Measurements from ENCODE around the gene DVL1.
A peak's percentile ranks its signal among the peaks of the same experiment; 100 is the strongest.
"Not testable (repeated sequence)": the region's sequence is repeated elsewhere in the genome, so short reads cannot be mapped to it uniquely, and the experiment has no call there.

The DVL1 gene

GRCh38 chr1:1327291-1327690 lies 21.9 kb downstream of the DVL1 start:
- DNase-seq (ENCODE audit: low read depth in 2 of 2): no peak

DNA sequence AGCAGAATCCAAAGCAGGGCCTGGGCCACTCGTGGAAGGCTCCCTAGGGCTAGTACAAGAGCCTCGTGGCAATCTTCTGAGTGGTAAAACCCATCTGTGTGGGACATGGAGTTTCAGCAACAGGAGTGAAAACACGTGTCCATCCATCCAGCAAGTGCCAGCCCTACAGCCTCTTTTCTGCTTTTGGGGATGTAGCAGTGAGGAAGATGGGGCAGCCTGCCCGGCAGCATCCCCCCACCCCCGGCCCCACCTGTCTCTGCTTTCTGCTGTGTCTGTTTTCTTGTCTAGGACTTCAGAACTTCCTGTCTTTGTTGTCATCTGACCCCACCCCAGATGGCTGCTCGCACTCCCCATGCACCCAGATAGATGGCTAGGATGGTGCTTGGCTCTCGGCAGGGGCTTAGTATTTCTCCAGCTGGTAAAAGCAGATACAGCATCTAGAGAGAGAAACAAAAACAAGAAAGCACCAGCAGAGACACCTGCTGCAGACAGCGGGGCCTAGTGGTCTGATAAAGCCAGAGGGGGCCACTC lies 23.1 kb downstream of the DVL1 start:
- DNase-seq (ENCODE audit: low read depth in 2 of 2): no peak

DNA sequence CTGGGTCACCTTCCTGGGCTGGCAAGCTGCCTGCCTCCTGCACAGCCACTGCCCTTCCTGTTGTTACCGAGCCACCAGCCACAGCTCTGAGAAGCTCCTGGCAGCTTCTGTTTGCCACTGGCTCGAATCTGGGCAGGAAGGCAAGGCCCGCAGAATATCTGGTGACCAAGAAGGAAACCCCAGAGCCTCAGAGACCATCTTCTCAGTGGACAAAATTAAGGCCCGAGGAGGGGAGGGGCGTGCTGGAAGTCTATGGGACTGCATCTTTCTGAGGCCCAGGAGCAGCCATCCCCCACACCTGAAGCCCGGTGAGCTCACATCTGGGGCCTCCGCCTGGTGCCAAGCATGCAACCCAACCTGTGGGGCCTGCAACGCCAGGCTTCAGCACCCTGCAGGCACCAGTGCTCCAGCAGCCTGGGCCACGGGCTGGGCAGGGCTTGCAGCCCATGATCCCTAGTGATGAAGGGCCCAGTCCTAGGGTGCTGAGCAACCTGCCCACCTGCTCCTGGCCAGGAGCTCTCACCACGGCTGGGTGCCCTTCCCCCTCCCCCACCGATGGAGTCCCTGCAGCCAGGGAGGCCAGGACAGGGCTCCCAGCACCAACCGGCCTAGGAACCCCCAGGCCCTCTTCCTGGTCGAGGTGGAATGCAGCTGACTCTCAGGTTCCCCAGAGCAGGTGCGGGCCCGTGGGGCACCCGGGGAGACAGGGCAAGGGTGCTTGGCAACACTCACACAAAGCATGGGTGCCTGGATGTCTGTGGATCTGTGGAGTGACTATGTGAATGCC lies 23.7 kb downstream of the DVL1 start:
- DNase-seq (ENCODE audit: low read depth in 2 of 2): no peak

- peak; percentile 95 to 96 for DNase-seq (ENCODE audit: low read depth in 2 of 2)
Measured at GRCh38 chr1:1324524-1325287, 24.5 kb downstream of the DVL1 start, which contains the start of the genes CPTP and INTS11. Gene CPTP (plus strand): TSS chr1:1324802. CDS start chr1:1326911, 2,109 bp downstream. Gene INTS11 (minus strand): TSS chr1:1324660. CDS start chr1:1324608, 52 bp downstream.

DNA sequence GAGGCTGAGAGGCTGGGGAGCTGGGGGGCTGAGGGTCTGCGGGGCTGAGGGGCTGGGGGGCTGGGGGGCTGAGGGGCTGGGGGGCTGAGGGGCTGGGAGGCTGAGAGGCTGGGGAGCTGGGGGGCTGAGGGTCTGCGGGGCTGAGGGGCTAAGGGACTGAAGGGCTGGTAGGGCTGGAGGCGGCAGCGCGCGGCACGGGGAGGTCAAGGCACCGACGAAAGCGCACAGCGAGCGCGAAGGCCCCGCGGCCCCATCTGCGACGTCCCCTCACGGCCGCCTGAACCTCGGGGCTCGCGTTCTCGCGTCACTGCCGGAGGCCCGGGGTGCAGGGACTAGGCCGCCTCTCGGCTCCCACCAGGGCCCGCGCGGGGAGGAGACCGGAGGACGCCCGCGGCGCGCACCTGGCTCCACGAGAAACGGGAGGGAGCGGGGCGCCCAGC lies 25.1 kb downstream of the DVL1 start:
- DNase-seq (ENCODE audit: low read depth in 2 of 2): no peak

DNA sequence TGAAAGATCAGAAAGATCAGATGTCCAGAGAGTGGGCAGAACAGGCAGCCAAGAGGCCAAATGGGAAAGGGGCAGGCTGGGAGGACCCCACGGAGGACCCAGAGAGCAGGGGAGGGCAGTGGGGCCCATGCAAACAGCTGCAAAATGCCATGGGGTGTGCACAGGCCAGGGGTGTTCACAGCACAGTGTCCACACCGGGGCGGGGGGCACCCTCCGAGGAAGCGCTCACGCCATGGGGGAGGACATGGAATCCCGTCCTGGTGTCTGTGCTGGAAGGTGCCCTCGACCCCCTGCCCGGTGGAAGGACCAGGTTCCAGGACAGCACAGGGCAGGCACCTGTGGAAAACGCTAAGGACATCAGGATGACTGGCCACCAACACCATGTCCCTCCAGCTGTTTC lies 26.3 kb downstream of the DVL1 start:
- no peak for DNase-seq (ENCODE audit: low read depth in 2 of 2)

DNA sequence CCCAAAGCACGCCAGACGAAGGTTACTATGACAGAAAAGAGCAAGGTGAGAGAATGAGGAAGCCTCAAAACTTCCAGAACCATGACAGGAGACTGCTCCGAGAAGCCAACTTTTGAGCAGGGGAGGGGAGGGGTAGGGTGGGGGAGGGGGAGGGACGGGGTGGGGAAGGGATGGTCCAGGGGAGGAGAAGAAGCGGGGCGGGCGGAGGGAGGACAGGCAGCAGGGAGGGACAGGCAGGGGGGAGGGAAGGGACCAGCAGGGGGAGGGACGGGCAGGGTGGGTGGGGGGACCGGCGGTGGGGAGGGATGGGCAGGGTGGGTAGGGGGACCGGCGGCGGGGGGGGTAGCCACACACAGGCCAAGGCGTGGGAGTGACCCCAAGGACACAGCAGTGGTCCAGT lies 26.8 kb downstream of the DVL1 start:
- no peak for DNase-seq (ENCODE audit: low read depth in 2 of 2)

- DNase-seq (ENCODE audit: low read depth in 2 of 2): no peak
Measured at GRCh38 chr1:1321477-1321876, 27.7 kb downstream of the DVL1 start.

- DNase-seq (ENCODE audit: low read depth in 2 of 2): no peak
Measured at GRCh38 chr1:1320666-1321448, 28.4 kb downstream of the DVL1 start.

- DNase-seq (ENCODE audit: low read depth in 2 of 2): no peak
Measured at GRCh38 chr1:1319646-1319941, 29.6 kb downstream of the DVL1 start.

- no peak for DNase-seq (ENCODE audit: low read depth in 2 of 2)
Measured at GRCh38 chr1:1318777-1319645, 30.2 kb downstream of the DVL1 start.

- no peak for DNase-seq (ENCODE audit: low read depth in 2 of 2)
Measured at GRCh38 chr1:1318131-1318652, 31.0 kb downstream of the DVL1 start.

DNA sequence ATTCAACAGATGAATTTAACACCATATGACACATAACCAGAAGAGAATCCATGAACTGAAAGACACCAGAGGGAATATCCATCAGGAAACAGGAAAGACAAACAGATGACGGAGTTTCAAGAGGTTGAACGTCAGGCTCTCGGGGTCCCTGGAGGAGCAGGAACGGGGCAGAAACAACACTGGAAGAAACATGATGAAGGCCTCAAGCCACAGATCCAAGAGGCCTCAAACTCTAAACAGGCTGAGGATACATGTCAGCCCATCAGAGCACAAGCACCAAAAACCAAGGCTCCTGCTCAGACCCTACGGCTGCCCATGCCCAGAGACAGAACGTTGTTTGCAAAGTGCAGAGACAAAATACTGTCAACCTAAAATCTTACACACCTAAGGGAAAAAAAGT lies 31.8 kb downstream of the DVL1 start:
- no peak for DNase-seq (ENCODE audit: low read depth in 2 of 2)

- DNase-seq (ENCODE audit: low read depth in 2 of 2): not testable (repeated sequence)
Measured at GRCh38 chr1:1316199-1316598, 33.0 kb downstream of the DVL1 start.

DNA sequence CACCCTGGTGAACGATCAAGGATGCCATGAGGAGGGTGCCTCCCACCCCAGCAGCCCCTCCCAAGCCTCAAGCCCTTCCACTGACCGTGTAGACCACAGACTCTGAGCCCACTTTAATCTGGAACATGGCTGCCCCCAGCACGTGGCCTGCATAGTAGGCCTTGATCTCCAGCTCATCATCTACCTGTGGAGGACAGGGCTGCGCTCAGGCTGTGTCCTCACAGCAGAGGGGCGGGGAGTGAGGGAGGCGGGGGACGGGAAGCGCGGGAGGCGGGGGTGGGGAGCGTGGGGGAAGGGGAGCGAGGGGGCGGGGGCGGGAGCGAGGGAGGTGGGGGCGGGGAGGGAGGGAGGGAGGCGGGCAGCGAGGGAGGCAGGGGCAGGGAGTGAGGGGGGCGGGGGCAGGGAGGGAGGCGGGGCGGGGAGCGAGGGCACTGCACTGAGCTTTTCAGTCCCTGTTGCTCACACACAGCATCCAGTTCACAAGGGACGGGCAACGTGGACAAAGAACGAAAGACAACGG lies 33.7 kb downstream of the DVL1 start:
- DNase-seq (ENCODE audit: low read depth in 2 of 2): no peak

GRCh38 chr1:1314678-1315335 lies 34.4 kb downstream of the DVL1 start:
- no peak for DNase-seq (ENCODE audit: low read depth in 2 of 2)

GRCh38 chr1:1314237-1314586 lies 35.0 kb downstream of the DVL1 start:
- no peak for DNase-seq (ENCODE audit: low read depth in 2 of 2)

DNA sequence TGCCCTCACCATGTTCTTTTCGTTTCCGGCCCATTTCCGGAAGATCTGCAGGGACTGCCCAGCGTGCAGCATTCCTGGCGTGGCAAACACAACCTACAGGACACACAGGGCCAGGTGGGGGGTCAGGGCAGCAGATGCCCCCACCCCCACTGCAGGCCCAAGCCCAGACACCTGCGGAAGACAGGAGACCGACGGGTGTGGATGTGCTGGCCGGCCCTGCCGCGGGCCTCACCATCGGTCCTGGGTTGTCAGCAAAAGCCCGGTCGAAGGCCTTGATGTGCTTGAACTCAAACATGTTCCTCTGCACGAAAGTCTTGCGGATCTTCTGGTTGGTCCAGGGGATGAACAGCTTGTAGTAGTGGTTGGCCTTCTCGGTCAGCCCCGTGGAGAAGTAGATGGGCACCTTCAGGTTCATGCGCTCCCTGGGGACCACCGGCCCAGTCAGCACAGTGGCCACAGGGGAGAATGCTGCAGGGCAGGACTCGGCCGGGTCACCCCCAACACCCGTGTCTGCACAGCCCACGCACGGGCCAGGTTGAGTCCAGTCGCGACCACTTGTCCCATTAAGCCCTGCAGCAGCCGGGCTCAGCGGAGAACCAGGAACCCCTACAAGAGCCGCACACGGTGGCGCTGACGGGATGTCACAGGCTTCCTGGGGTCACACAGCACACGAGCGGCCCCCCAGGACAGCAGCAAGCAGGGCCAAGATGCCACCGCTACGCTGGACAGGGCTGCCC lies 35.5 kb downstream of the DVL1 start:
- DNase-seq (ENCODE audit: low read depth in 2 of 2): no peak
